ENCODE results near the gene SFRP4. TPM values are rescaled to one million over a fixed set of nuclear protein-coding genes. Genes with fewer than 3 reads are reported as not detected.

The SFRP4 gene
- total and polyA plus RNA-seq, 8 donors, result 0.47 to 21.3 (median 1.0) TPM

DNA sequence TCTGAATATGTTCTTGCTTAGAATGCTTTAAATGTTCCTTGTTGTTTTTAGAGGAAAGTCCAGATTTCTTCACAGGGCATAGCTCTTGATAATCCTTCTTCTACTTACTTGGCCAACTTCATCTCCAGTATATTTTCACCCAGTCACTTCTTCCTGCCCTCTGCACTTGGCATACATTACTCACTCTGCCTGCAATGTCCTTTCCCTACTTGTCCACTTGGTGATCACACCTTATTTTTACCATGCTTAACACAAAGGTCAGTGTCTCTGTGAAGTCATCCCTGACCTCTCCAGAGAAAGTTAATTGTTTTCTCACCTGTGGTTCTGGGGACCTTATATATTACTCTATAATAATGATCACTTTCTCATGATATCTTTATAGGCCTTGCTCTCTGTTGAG lies 23.3 kb downstream of the SFRP4 start:
- DNase-seq (no peak), ATAC-seq (no peak), FAIRE-seq (no peak)
- Histone ChIP-seq H3K4me1 (no peaks in the 10 kb centered on the region), H3K27me3 (no peaks in the 10 kb centered on the region), H3K36me3 (no peaks in the 10 kb centered on the region), H3K9me3 (no peaks in the 10 kb centered on the region), H3K27ac (no peak overlapping the region), H3K4me3 (no peak overlapping the region)
- TF ChIP-seq, protein P1, sequence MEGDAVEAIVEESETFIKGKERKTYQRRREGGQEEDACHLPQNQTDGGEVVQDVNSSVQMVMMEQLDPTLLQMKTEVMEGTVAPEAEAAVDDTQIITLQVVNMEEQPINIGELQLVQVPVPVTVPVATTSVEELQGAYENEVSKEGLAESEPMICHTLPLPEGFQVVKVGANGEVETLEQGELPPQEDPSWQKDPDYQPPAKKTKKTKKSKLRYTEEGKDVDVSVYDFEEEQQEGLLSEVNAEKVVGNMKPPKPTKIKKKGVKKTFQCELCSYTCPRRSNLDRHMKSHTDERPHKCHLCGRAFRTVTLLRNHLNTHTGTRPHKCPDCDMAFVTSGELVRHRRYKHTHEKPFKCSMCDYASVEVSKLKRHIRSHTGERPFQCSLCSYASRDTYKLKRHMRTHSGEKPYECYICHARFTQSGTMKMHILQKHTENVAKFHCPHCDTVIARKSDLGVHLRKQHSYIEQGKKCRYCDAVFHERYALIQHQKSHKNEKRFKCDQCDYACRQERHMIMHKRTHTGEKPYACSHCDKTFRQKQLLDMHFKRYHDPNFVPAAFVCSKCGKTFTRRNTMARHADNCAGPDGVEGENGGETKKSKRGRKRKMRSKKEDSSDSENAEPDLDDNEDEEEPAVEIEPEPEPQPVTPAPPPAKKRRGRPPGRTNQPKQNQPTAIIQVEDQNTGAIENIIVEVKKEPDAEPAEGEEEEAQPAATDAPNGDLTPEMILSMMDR (IDR thresholded peaks at IDR 0.05), result no peak
- intact Hi-C loops (cut with DNase I), result loop anchor here in 2 of 3 donors (10.0 kb wide), 2 partner anchors 211 to 331 kb away; no protein-coding TSS in a partner anchor

DNA sequence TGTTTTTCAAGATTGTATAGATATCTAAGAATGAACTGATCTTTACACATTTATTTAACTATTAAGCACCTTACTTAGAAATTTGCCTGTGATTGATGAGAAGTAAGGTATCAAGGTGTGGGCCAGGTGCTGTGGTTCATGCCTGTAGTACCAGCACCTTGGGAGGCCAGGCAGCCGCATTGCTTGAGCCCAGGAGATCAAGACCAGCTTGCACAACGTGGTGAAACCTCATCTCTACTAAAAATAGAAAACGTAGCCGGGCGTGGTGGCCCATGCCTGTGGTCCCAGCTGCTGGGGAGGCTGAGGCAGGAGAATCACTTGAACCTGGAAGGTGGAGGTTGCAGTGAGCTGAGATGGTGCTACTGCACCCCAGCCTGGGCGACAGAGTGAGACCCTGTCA lies 34.5 kb downstream of the SFRP4 start:
- no peak overlapping the region for H3K4me3 ChIP-seq
- intact Hi-C loops (cut with DNase I), result no loop called here

More for the DNA sequence above, 34.5 kb downstream of the SFRP4 start:
- H3K27me3 ChIP-seq, result peaks cover 0 to 4% (median 0%) of the 10 kb centered on the region in 4 donors
- H3K4me1 ChIP-seq, result no peaks in the 10 kb centered on the region
- H3K27ac ChIP-seq, result no peak overlapping the region
- TF ChIP-seq, protein P1 (IDR thresholded peaks at IDR 0.05), result no peak
- DNase-seq, result no peak
- H3K9me3 ChIP-seq, result no peaks in the 10 kb centered on the region
- no peaks in the 10 kb centered on the region for H3K36me3 ChIP-seq
- WGBS, 2 donors, result 55 to 77% methylated on average over 6 of the region's 6 CpGs
- no peak for ATAC-seq
- FAIRE-seq, result no peak

Other genes with a start within 250 kb of the SFRP4 start
- 1 to 10 TPM in 2 of 6 donors, under 1 TPM in 2, not detected in 2; 0.32 to 1.6 (median 0.78) TPM for gene GPR141, start 233.1 kb downstream of the SFRP4 start, total RNA-seq
- gene GPR141, start 233.1 kb downstream of the SFRP4 start, polyA plus RNA-seq, result not detected
- gene NME8, start 68.2 kb downstream of the SFRP4 start, total RNA-seq, result not detected
- not detected for gene NME8, start 68.2 kb downstream of the SFRP4 start, polyA plus RNA-seq
- gene EPDR1, start 3.8 kb upstream of the SFRP4 start, total RNA-seq, result 10 to 100 TPM in 2 of 6 donors, 1 to 10 TPM in 4; 6.3 to 12.3 (median 8.7) TPM
- 1 to 10 TPM; 2.4 to 5.1 TPM for gene EPDR1, start 3.8 kb upstream of the SFRP4 start, polyA plus RNA-seq

Measured in pancreas (tissue), 10 donors.